ENCODE measurements around the gene FCN3.

GRCh38 chr1:27356619-27357280 is 17.9 kb downstream of the FCN3 start:
- TF ChIP-seq POLR2A (IDR thresholded peaks at IDR 0.05), result no peak
- TF ChIP-seq, protein P1, sequence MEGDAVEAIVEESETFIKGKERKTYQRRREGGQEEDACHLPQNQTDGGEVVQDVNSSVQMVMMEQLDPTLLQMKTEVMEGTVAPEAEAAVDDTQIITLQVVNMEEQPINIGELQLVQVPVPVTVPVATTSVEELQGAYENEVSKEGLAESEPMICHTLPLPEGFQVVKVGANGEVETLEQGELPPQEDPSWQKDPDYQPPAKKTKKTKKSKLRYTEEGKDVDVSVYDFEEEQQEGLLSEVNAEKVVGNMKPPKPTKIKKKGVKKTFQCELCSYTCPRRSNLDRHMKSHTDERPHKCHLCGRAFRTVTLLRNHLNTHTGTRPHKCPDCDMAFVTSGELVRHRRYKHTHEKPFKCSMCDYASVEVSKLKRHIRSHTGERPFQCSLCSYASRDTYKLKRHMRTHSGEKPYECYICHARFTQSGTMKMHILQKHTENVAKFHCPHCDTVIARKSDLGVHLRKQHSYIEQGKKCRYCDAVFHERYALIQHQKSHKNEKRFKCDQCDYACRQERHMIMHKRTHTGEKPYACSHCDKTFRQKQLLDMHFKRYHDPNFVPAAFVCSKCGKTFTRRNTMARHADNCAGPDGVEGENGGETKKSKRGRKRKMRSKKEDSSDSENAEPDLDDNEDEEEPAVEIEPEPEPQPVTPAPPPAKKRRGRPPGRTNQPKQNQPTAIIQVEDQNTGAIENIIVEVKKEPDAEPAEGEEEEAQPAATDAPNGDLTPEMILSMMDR (IDR thresholded peaks at IDR 0.05), result peak in 2 of 6 experiments; percentile 22 to 28
